NCI-H2029 treated with DMSO at 0.1 percent for 48 hours (cell line): ENCODE measurements around the gene DPYSL5.

ENCODE experiments used
- DNase-seq: peaks from one replicate; lab custom pipeline; 2025; lab: John Stamatoyannopoulos, UW

The DPYSL5 gene

DNA sequence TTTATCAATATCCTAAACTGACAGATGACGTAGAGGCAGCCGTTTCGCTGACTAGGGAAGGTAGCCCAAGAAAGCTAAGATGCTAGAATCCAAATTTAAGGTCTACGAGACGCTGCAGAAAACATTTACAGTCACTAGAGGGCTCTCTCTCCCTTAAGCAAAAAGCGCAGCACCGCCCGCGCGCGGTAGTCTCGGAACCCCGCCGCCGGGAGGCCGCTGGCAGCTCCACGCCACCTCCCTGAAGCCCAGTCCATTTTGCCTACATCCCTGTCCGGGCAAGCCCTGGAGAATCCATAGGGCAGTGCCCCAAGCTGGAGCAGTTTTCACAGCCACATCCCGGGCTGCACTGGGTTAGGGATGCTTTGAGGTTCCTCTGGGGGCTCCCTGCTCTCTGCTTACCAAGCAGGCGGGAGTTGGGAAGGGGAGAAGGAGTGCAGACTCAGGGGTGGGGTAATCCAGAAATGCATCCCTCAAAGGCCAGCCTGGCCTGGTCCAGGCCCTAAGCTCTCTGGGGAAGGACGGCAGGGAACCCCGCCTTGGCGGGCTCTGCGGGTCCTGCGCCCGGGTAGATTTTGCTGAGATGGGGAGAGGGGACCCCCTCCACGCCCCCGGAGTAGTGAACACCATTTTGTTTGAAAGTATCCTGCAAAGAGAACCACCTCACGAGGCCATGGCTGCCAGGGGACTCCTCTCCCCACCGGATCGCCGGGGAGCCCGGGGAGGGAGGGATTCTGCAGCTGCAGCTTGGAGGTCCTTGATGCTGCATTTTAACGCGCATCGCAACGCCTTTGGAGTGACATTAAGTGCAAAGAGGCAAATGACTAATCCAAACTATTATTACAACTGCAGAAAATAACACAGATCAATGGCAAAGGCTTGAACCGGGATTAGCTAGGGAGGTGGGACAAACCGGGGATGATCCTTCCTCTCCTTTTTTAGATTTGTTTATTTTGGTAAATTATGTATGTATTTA, 1.3 kb upstream of the DPYSL5 start:
- peak; percentile 78 for DNase-seq

DNA sequence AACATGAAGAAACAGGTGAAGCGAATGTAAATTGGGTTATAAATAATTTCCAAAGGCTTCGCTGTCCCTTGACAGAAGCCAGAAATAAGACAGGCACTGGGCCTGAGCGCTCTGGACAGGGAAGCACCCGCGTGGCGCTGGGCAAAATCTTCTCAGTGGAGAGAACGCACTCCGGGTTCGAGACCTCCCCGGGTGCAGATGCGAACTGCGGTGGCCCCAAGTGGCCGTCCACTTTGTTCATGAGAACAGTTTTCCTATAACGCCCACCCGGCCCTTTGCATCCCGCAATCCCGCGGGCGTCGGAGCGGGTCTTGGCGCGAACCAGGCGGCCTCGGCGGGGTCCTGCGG, 651 bp upstream of the DPYSL5 start:
- DNase-seq: no peak

DNA sequence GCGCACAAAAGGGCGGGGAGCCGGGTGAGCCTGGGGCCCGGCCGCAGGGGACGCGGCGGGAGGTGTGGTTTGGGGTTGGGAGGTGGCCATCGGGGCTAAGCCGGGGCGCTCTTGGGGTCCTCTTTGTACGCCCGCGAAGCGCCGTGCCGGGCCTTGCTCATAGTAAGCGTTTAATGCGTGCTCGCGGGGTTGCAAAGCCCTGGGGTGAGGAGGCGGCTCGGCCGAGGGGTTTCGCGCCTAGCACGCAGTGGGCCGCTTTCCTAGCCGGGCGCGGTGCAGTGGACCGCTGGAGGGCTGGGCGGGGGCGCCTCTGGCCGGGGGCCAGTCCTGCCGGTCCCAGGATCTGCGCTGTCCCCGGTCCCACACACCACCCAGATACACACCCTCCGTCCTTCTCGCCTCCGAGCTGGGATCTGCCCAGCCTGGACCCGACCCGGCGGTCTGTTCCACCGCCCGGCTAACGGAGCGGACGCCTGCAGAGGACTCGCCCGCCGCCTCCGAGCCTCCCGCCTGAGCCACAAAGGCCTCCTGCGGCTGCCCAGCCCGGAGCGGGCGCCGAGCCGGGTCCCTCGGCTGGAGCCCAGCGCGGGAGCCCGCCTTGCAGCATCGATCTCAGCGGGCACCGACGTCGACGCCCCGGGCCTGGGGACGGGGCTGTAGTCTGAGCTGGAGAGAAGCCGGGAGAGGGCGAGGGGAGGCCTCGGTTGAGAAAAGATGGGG, 564 bp downstream of the DPYSL5 start:
- DNase-seq: no peak

DNA sequence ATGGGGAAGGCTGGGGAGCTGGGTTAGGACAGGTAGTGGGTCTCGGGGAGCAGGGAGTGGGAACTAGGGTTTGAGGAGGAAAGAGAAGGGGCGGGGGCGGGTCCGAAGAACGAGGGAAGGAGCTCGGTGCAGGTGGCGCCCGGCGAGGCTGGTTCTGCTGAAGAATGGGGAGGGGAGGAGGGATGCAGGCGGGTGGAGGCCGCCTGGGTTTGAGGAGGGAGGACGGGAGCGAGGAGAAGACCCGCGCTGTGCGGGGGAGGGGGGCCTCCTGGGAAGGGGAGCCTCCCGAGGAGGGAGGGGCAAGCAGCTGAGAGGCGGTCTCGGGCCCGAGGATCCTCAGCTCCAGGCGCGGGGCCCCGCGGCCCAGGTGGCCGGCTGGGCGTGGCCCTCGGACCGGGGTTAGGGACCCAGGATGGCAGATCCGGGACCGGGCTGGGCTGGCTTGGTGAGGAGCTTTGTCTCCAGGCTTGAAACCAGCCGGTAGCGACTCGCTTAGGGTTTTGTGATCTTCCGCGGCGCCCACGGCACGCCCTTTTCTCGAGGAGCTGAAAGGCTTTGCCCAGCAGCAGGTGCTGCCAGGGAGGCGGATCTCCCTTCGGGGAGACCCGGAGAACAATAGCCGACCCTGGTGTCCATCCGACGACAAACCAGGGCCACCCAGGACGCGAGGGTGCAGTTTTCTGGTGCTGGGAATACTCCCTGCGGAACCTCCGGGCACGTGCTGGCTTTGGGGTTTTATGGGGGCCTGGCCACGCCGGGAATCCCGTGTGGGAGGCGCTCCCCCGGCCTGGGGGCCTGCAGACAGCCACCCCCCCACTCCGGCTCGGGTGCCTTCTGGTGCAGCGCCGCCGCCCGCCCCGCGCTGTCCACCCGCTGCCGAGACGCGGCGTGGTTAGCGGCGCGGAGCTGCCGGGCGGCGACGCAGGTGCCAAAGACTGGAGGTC, 1.4 kb downstream of the DPYSL5 start:
- no peak for DNase-seq

DNA sequence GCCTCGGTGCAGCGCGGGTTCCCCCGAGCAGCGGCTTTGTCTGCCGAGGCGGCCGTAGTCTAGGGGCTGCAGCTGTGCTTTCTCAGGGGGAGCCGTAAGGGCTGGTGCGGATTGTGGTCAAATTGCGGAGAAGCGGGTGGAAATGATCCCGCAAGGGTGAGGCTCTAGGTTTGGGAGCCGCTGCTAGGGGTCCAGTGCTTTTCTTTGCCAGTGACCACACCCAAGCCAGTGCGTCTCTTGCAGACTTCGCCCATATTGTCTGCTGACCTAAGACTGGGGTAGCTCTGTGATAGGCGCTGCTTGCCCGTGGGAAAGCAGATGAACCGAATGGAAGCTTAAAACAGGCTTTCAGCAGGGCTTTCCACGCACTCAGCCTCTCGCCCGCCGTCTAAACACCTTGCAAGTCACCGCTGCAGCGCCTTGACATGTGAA, 2.1 kb downstream of the DPYSL5 start:
- no peak for DNase-seq

DNA sequence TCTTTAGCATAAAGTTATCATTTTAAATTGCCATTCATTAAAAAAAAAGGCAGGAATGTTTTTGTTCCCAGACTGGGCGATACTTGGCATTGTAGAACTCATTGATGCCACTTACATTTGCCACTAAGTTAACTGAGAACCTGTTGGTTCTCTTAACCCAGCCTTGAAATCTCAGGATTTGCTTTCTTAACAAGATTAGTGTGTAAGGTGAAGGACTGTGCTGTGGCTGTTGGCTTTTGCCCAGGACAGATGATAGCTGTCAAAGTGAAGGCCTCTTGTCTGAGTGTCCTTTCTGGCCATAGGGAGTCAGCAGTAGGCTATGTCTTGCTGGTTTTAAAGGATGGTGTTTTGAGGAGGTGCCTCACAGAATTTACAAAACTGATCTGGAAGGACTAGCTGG, 2.6 kb downstream of the DPYSL5 start:
- no peak for DNase-seq

DNA sequence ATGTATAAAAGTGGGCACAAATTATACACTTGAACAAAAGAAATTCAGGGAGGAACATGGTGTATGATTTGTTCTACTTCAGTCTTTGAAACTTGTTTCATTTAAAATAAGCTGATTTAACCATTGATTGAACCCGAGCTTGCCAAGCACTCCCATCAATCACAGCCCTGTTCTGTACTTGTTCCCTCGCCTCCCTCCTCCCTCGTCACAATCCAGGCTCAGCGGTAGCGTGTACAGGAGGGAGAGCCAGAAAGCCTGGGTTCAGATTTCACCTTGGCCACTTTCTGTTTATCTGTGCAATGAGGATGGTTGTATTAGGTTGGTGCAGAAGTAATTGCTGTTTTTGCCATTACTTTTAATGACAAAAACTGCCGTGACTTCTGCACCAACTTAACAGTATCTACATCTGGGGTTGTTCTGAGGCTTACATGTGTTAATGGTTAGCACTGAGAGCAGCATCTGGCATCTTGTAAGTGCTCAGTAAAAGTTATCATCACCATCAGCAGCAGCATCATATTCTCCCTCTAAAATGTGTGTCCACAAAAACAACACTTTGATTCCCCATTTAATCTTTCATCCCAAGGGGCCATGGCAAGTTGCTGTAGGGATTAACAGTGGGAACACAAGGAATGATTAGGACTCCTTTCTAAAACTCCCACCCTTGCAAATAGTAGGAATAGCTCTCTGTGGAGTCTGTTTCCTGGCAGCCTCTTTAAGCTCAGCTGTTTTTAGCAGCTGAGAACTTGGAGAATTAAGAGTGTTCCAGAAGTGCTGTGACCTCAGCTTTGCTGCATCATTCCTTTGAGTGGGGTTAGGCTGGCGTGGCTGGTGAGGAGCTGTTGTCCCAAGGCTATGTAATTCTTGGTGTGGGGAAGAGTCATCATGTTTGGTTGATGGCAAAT, 4.7 kb downstream of the DPYSL5 start:
- DNase-seq: no peak

DNA sequence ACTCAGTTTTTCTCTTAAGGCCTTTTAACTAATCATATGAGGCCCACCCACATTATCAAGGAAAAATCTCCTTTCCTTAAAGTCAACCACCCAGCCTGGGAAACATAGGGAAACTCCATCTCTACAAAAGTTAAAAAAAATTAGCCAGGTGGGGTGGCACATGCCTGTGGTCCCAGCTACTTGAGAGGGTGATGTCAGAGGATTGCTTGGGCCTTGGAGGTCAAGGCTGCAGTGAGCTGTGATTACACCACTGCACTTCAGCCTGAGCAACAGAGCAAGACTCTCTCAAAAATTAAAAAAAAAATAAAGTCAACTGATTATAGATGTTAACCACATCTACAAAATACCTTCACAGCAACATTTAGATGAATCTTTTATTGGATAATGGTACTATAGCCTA, 5.8 kb downstream of the DPYSL5 start:
- no peak for DNase-seq

DNA sequence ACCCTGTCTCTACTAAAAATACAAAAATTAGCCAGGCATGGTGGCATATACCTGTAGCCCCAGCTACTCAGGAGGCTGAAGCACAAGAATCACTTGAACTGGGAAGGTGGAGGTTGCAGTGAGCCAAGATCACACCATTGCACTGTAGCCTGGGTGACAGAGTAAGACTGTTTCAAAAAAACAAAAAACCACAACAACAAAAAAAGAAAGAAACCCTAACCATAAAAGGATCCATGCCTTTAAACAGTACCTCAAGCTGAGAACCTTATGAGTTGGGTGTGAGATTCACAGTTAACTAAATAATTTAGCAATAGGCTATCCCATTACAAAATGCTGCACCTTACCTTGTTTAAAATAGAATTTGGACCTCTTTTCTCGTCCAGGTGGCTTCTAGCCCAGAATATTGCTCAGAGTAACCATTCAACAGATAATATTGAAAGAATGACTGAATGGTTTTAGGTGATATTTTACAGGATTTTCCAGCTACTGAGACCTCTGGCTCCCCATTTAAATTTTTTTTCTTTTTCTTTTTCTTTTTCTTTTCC, 6.4 kb downstream of the DPYSL5 start:
- no peak for DNase-seq

DNA sequence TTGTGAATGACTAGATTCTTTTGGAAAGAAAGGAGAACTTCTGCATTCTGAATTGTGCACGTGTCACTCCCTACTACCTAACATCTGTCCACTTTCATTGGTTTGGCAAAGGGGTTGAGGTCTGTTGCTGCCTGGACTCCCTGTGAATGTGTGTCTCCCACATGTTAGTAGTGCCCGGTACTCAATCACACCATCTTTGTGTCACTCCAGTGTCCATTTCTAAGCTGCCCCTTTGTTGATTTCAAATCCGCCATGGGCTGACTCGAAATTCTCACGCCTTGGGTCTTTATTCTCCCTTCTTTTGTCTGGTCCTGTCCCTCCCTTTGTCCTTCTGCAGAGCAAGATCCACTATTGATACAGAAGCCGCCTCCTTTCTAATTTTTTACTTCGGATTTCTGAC, 7.5 kb downstream of the DPYSL5 start:
- no peak for DNase-seq

DNA sequence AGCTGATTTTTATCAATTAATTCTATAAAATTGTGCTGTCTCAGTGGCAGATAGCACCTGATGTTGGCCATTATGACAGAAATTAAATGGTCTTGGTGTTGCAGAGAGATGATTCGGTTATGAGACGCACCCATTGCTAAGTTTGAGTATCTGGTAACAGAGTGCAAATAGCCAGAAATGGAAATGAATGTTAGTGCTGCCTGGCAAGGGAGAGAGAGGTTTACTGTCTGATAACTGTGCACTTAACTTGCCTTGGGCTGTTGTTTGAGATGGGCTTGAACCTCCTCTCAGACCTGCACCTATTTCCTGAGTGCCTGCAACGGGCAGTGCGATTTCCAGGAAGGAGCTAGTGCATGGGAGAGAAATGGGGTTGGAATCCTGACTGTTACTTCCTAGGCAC, 11.7 kb downstream of the DPYSL5 start:
- no peak for DNase-seq

DNA sequence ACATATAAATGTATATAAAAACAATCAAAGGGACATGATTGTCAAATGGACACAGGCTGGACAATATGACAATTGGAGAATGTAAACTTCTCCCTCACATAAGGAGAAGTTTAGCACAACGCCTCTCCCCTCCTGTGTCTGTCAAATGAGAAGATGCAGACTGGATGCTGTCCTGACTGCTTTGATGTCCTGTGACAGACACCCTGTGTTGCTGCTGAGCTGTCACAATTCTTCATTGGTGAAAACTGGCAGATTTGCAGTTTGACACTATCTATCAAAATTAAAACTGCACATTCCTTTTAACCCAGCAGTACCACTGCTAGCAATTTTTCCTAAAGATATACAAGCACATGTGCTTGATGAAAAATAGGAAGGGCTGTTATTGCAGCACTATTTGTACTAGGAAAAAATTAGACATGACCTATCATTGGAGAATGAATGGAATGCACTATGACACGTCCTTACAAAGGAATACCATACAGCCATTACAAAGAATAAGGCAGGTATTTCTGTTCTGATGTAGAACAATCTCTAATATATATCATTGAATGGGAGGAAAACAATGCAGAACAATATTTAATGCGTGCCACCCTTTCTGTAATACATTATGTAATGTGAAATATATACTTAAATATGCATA, 12.4 kb downstream of the DPYSL5 start:
- no peak for DNase-seq

DNA sequence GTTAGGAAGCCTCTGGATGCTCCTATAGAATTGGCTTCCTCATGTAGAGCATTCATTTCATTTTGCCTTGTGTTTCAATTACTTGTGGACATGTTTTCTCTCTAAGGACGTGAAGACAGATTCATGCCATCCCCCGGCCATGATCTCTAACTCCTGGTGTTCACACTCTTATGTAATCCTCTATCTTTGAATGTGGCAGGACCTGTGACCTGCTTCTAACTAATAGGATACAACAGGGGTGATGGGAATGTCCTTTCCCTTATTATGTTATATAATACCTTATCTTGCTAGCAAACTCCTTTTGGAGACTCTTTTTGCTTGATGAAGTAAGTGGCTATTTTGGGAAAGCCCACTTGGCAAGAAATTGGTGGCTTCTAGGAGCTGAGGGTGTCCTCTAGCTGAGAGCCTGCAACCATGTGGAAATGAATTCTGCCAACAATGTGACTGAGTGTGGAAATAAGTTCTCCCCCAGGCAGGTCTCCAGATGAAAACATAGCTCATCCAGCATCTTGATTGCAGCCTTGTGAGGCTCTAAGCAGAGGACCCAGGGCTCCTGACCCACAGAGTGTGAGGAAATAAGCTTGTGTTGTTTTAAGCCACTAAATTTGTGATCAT, 13.8 kb downstream of the DPYSL5 start:
- no peak for DNase-seq

DNA sequence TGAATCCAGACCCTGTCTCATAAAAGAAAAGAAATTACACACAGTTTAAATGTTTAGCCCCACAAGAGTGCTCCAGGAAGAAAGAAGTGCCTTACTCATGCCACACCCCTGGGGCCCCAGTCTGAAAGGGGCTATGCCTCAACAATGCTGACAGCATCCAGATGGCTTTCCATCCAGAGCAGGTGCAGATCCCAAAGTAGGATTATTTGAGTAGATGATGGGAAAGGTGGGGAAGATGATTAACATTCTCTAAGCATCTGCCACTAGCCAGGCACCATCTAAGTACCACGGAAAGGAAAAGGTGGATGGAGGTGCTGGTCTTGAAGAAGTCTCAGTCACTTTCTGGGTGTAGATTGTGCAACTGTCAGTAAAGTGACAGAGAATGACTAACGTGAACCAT, 16.3 kb downstream of the DPYSL5 start:
- no peak for DNase-seq

DNA sequence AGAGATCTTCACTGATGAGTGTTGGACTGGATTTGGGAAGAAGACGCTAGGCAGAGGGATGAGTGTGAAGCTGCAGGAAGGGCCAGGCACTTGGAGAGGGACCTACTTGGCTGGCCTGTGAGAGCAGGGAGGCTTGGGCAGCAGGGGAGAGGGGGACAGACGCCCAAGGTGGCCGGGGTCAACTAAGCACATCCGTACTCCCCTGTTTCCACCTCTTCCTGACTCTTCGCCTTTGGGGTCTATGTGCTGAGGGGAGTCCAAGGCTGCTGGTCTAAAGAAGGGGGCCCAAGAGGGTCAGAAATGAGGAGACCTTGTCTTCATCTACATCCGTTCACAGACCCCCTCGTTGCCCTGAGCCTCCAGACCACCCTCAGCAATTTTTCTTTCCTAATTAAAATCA, 16.7 kb downstream of the DPYSL5 start:
- DNase-seq: no peak

DNA sequence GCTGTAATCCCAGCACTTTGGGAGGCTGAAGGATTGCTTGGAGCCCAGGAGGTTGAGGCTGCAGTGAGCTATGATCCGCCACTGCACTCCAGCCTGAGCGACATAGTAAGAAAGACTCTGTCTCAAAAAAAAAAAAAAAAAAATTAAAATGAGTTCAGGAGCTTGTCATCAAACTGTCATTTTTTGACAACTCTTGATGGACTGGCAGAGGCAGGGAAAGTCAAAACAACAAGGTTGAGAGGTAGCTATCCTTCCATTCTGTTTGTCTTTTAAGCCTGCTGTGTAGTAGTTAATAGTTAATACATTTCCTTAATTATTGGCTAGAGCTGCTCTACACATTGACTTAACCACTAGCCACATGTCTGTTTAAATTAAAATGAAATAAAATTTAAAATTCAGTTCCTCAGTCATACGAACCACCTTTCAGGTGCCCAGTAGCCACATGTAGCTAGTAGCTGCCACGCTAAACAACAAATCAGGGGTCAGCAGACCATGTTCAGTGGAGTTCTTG, 22.7 kb downstream of the DPYSL5 start:
- no peak for DNase-seq

DNA sequence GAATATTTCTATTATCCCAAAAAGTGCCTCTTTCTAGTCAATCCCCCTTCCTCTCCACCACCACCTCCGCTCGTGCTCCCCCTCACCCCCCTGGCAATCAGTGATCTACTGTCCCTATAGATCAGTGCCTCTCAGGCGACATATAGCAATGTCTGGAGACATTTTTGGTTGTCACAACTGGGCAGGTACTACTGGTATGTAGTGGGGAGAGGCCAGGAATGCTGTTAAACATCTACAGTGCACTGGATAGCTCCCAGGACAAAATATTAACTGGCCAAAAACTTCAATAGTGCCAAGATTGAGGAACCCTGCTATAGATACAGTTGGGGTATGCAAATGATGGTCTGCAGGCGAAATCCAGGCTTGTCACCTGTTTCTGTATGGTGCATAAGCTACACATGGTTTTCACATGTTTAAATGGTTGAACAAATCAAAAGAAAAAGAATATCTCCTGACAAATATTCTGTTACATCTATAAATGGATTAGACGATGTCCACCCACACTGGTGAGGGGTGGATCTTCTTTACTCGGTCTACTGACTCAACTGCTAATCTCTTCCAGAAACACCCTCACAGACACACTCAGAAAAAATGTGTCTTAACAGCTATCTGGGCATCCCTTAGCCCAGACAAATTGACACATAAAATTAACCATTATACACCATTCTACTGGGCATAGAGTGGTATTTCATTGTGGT, 25.5 kb downstream of the DPYSL5 start:
- DNase-seq: no peak

DNA sequence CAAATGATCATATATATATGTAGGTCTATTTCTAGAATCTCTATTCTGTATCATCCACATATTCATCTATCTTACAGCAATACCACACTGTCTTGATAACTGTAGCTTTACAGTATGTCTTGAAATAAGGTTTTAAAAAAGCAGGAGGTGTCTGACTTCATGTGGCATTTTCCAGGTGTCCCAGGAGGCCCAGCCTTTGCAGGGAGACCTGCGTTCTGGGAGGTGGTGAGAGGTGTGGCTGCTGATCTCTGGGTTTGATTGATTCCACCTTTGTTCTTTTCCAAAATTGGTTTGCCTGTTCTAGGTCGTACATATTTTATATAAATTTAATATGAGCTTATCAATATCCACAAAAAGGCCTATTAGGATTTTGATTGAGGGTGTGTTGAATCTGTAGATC, 26.6 kb downstream of the DPYSL5 start:
- DNase-seq: no peak

DNA sequence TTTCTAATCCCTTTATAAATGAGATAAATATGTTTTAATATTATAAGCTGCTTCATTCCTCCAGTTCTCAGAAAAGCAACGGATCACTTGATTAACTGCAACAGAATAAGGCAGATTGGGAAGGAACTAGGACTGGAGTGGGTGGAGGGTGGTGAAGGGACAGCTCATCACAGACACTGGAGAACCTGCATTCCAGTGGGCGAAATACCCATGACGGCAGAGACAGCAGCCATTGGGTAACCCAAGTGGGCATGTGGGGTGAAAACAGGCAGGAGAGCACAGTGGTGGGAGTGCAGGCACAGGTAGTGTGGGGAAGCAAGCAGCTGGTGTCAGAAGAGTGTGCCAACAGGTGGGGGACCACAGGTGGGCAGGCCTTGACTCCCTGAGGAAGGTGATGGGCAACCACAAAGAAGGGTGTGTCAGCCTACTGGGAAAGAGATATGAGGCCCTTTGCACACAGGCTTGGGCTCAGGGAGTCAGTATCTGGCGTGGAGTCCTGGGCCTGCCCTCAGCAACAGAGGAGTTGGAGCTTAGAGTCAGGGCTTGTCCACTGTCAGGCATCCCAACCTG, 27.2 kb downstream of the DPYSL5 start:
- no peak for DNase-seq
